DOHH2 (cell line): ENCODE data around the gene EFEMP1.

Experiments used
- H3F3A ChIP-seq: fragments of 200-600 bp; sonication (generic), shearing (Covaris generic); 2 replicates; pipeline ENCODE4 v1.6.0; 2016; ENCODE audit warnings: antibody characterized with exemption, mild to moderate bottlenecking; ENCODE audit not compliant: control insufficient read depth, insufficient read depth
- H3K27ac ChIP-seq: fragments of 200-600 bp; sonication (generic); 2 replicates; pipeline ENCODE4 v1.5.1; 2014; ENCODE audit warnings: low read depth, mild to moderate bottlenecking, low read length, moderate library complexity
- H3K27me3 ChIP-seq: fragments of 200-600 bp; sonication (generic); 2 replicates; pipeline ENCODE4 v1.6.1; 2014; ENCODE audit warnings: mild to moderate bottlenecking, low read length, mixed read lengths; ENCODE audit not compliant: control insufficient read depth
- H3K36me3 ChIP-seq: fragments of 200-600 bp; sonication (generic); 2 replicates; pipeline ENCODE4 v1.6.1; 2014; ENCODE audit warnings: mild to moderate bottlenecking, low read length, moderate library complexity, mixed read lengths; ENCODE audit not compliant: control insufficient read depth
- H3K4me1 ChIP-seq: fragments of 200-600 bp; sonication (generic); 2 replicates; pipeline ENCODE4 v1.6.1; 2014; ENCODE audit warnings: mild to moderate bottlenecking, low read length, mixed read lengths; ENCODE audit not compliant: control insufficient read depth
- H3K4me2 ChIP-seq: fragments of 200-600 bp; sonication (generic); 2 replicates; pipeline ENCODE4 v1.6.0; 2014; ENCODE audit warnings: mild to moderate bottlenecking, low read length, moderate library complexity
- H3K4me3 ChIP-seq: fragments of 200-600 bp; sonication (generic); 2 replicates; pipeline ENCODE4 v1.5.1; 2014; ENCODE audit warnings: mild to moderate bottlenecking, low read length, mixed read lengths
- H3K79me2 ChIP-seq: fragments of 200-600 bp; sonication (generic); 2 replicates; pipeline ENCODE4 v1.6.1; 2014; ENCODE audit warnings: mild to moderate bottlenecking, low read length, mixed read lengths; ENCODE audit not compliant: control insufficient read depth
- H3K9me2 ChIP-seq: fragments of 200-600 bp; sonication (generic); replicated peaks from 2 replicates; pipeline ENCODE4 v1.6.1; 2014; ENCODE audit warnings: mild to moderate bottlenecking, low read length, mixed read lengths; ENCODE audit not compliant: control insufficient read depth
- H3K9me3 ChIP-seq: fragments of 200-600 bp; sonication (generic); 2 replicates; pipeline ENCODE4 v1.6.1; 2014; ENCODE audit warnings: antibody characterized with exemption, low read length, mixed read lengths; ENCODE audit not compliant: control insufficient read depth, insufficient read depth
- H4K20me1 ChIP-seq: fragments of 200-600 bp; sonication (generic); 2 replicates; pipeline ENCODE4 v1.6.0; 2014; ENCODE audit warnings: low read depth, mild to moderate bottlenecking, antibody characterized with exemption, low read length, moderate library complexity; ENCODE audit not compliant: control insufficient read depth, insufficient read depth
- EZH2phosphoT487 ChIP-seq: fragments of 200-600 bp; sonication (generic); IDR thresholded peaks from 2 replicates; pipeline ENCODE4 v1.6.1; 2017; ENCODE audit warnings: borderline replicate concordance, mild to moderate bottlenecking, antibody characterized with exemption, low read length, moderate library complexity, mixed read lengths
- TF ChIP-seq, protein P1 (sequence below): fragments of 200-600 bp; sonication (generic); IDR thresholded peaks from one replicate; pipeline ENCODE4 v1.5.1; 2014; ENCODE audit warnings: antibody characterized with exemption, mild to moderate bottlenecking, low read depth, low read length; ENCODE audit not compliant: poor library complexity, severe bottlenecking

Gene EFEMP1

GRCh38 chr2:55880416-55881143 is 43.0 kb downstream of the EFEMP1 start:
- TF ChIP-seq, protein P1, sequence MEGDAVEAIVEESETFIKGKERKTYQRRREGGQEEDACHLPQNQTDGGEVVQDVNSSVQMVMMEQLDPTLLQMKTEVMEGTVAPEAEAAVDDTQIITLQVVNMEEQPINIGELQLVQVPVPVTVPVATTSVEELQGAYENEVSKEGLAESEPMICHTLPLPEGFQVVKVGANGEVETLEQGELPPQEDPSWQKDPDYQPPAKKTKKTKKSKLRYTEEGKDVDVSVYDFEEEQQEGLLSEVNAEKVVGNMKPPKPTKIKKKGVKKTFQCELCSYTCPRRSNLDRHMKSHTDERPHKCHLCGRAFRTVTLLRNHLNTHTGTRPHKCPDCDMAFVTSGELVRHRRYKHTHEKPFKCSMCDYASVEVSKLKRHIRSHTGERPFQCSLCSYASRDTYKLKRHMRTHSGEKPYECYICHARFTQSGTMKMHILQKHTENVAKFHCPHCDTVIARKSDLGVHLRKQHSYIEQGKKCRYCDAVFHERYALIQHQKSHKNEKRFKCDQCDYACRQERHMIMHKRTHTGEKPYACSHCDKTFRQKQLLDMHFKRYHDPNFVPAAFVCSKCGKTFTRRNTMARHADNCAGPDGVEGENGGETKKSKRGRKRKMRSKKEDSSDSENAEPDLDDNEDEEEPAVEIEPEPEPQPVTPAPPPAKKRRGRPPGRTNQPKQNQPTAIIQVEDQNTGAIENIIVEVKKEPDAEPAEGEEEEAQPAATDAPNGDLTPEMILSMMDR: no peak
- TF ChIP-seq EZH2phosphoT487: no peak
- no peaks in the 10 kb centered on the region for H3F3A ChIP-seq
- no peaks in the 10 kb centered on the region for H4K20me1 ChIP-seq
- no peaks in the 10 kb centered on the region for H3K9me2 ChIP-seq
- H3K27me3 ChIP-seq: no peaks in the 10 kb centered on the region
- H3K27ac ChIP-seq: no peak overlapping the region
- no peaks in the 10 kb centered on the region for H3K9me3 ChIP-seq
- H3K4me2 ChIP-seq: no peak overlapping the region
- H3K79me2 ChIP-seq: no peaks in the 10 kb centered on the region
- H3K36me3 ChIP-seq: no peaks in the 10 kb centered on the region
- H3K4me3 ChIP-seq: no peak overlapping the region
- no peaks in the 10 kb centered on the region for H3K4me1 ChIP-seq

DNA sequence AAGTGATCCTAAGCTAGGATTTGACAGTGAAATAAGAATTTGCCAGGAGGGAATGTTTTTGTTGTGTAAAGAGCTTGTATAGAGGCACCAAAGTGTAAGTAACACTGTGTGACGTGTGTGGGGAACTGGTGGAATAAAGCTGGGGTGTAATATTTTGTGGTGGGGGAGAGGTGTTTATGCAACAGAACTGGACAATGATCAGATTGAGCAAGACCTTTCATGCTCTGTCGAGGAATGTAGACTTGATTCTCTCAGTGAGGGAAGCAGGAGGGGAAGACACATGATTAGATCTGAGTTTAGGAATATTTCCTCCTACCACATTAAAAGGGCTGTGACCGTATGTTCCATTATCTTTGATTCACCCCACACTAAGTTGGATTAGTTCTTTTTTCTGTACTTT is 43.6 kb downstream of the EFEMP1 start:
- H4K20me1 ChIP-seq: no peaks in the 10 kb centered on the region
- no peaks in the 10 kb centered on the region for H3K9me3 ChIP-seq
- H3K9me2 ChIP-seq: no peaks in the 10 kb centered on the region
- no peak overlapping the region for H3K27ac ChIP-seq
- H3K4me2 ChIP-seq: no peak overlapping the region
- H3K79me2 ChIP-seq: no peaks in the 10 kb centered on the region
- no peaks in the 10 kb centered on the region for H3F3A ChIP-seq
- TF ChIP-seq, protein P1: no peak
- TF ChIP-seq EZH2phosphoT487: no peak
- no peak overlapping the region for H3K4me3 ChIP-seq
- no peaks in the 10 kb centered on the region for H3K27me3 ChIP-seq
- H3K4me1 ChIP-seq: no peaks in the 10 kb centered on the region
- H3K36me3 ChIP-seq: no peaks in the 10 kb centered on the region

- Histone ChIP-seq H3K27ac (no peak overlapping the region), H3K36me3 (no peaks in the 10 kb centered on the region), H3K4me2 (no peak overlapping the region)
Measured at GRCh38 chr2:55877087-55877436, 46.5 kb downstream of the EFEMP1 start.

More at GRCh38 chr2:55877087-55877436, 46.5 kb downstream of the EFEMP1 start:
- no peaks in the 10 kb centered on the region for H3K9me3 ChIP-seq
- TF ChIP-seq, protein P1: no peak
- TF ChIP-seq EZH2phosphoT487: no peak
- H3K4me3 ChIP-seq: no peak overlapping the region
- H3K79me2 ChIP-seq: no peaks in the 10 kb centered on the region
- peaks cover 1% of the 10 kb centered on the region for H3K4me1 ChIP-seq
- no peaks in the 10 kb centered on the region for H3K9me2 ChIP-seq
- no peaks in the 10 kb centered on the region for H3F3A ChIP-seq
- H4K20me1 ChIP-seq: no peaks in the 10 kb centered on the region
- no peaks in the 10 kb centered on the region for H3K27me3 ChIP-seq
